CD4-positive, alpha-beta T cell (primary cell): ENCODE data around the gene IFITM5. TPM values are rescaled to one million over a fixed set of nuclear protein-coding genes. Genes with fewer than 3 reads are reported as not detected.

Experiments
- ATAC-seq: fragments of 200-7000 bp; cut with Tn5 transposase; one replicate; pipeline ENCODE4 v1.10.0; 2022; ENCODE audit warnings: mild to moderate bottlenecking; ENCODE audit not compliant: poor library complexity
- CTCF ChIA-PET: fragments of 350-600 bp; sonication (Branson Sonifier 250); formaldehyde crosslinking; loops from one replicate; lab custom pipeline; 2021; ENCODE audit warnings: antibody characterized with exemption, inconsistent platforms; lab: Charles Lee
- POLR2A ChIA-PET: fragments of 350-600 bp; sonication (Branson Sonifier 250); formaldehyde crosslinking; loops from one replicate; lab custom pipeline; 2021; ENCODE audit warnings: antibody characterized with exemption, inconsistent platforms; lab: Charles Lee
- DNase-seq, 14 experiments: peaks; one replicate each; pipeline ENCODE4 v3.0.0-alpha.2; 2013 to 2020; ENCODE audit warnings: mixed read lengths in 2 of 14
- H3K27ac ChIP-seq, 2 donors: one replicate each; pipeline versions ENCODE4 v1.5.1 to v1.7.0; 2013; ENCODE audit warnings: low read length in 2 of 2, low read depth in 1 of 2, mild to moderate bottlenecking in 1 of 2
- H3K27me3 ChIP-seq, 2 experiments: 1 replicate in 1 of 2; 2 replicates in 1 of 2; pipeline versions ENCODE4 v1.6.1 to v1.7.0; 2013; ENCODE audit warnings: low read length in 2 of 2, control low read depth in 1 of 2, mild to moderate bottlenecking in 1 of 2, moderate library complexity in 1 of 2; ENCODE audit not compliant: insufficient read depth in 2 of 2, control insufficient read depth in 1 of 2
- H3K36me3 ChIP-seq: one replicate; pipeline ENCODE4 v1.6.1; 2013; ENCODE audit warnings: low read length, control low read depth; ENCODE audit not compliant: insufficient read depth
- H3K4me1 ChIP-seq: one replicate; pipeline ENCODE4 v1.6.1; 2013; ENCODE audit warnings: low read length, control low read depth; ENCODE audit not compliant: insufficient read depth
- H3K4me3 ChIP-seq: one replicate; pipeline ENCODE4 v1.5.1; 2013; ENCODE audit warnings: mild to moderate bottlenecking, low read length, moderate library complexity
- H3K9me3 ChIP-seq, 2 experiments: 1 replicate in 1 of 2; 2 replicates in 1 of 2; pipeline versions ENCODE4 v1.6.1 to v1.7.0; 2013; ENCODE audit warnings: low read length in 2 of 2, mild to moderate bottlenecking in 2 of 2, control low read depth in 1 of 2, moderate library complexity in 1 of 2; ENCODE audit not compliant: control insufficient read depth in 1 of 2, insufficient read depth in 1 of 2
- H3K27ac Mint-ChIP-seq: one replicate; pipeline ENCODE4 v1.8.0; 2020; ENCODE audit warnings: mixed read lengths
- H3K27me3 Mint-ChIP-seq: one replicate; pipeline ENCODE4 v1.8.0; 2021; ENCODE audit warnings: mixed read lengths
- H3K36me3 Mint-ChIP-seq: one replicate; pipeline ENCODE4 v1.8.0; 2021; ENCODE audit warnings: low read depth, mixed read lengths
- H3K4me1 Mint-ChIP-seq: one replicate; pipeline ENCODE4 v1.8.0; 2021; ENCODE audit warnings: low read depth, mixed read lengths
- H3K4me3 Mint-ChIP-seq: one replicate; pipeline ENCODE4 v1.8.0; 2020; ENCODE audit warnings: mild to moderate bottlenecking, mixed read lengths
- H3K9me3 Mint-ChIP-seq: one replicate; pipeline ENCODE4 v1.8.0; 2020; ENCODE audit warnings: mixed read lengths
- CTCF ChIP-seq: fragments of 200-600 bp; IDR thresholded peaks from one replicate; pipeline ENCODE4 v1.8.0; 2022; ENCODE audit warnings: antibody characterized with exemption, mild to moderate bottlenecking
- intact Hi-C, 2 experiments: fragments of 100-400 bp; cut with DNase I in 1 of 2; cut with micrococcal nuclease in 1 of 2; formaldehyde crosslinking; loops; one replicate each; pipeline versions ENCODE4 v1.15.1 to v1.9.0; 2023 to 2025; cut with DNase I, micrococcal nuclease
- total RNA-seq, 174 experiments: library from RNA in 2 of 174; stranded (reverse) in 2 of 174; gene quantifications; one replicate each; pipeline ENCODE4 v1.2.3 and lab custom pipeline; 2021 to 2026

The IFITM5 gene
- total RNA-seq, 2 experiments from 2014 or later = not detected

- peaks cover 3% of the 10 kb centered on the region for H3K36me3 Mint-ChIP-seq
- POLR2A ChIA-PET = interaction anchor here (1.0 to 8.2 kb wide), 16 partner anchors 12 to 240 kb away, joined by 3 to 185 read pairs (median 13); partner anchors contain the start of genes BET1L, IFITM2, NLRP6 and PGGHG
- H3K9me3 Mint-ChIP-seq = no peaks in the 10 kb centered on the region
- peak overlapping the region; percentile 94 for H3K27ac Mint-ChIP-seq
- peaks cover 0 to 5% of the 10 kb centered on the region in 2 experiments for H3K9me3 ChIP-seq
- no peaks in the 10 kb centered on the region for H3K27me3 ChIP-seq
- no peak overlapping the region for H3K4me3 ChIP-seq
- ATAC-seq (no peak), DNase-seq (peak in 2 of 14 experiments; percentile 52 to 72)
- peak overlapping the region; percentile 84 for H3K4me3 Mint-ChIP-seq
- CTCF ChIA-PET = interaction anchor here (0.6 to 3.9 kb wide), 6 partner anchors 16 to 253 kb away, joined by 3 to 22 read pairs (median 3); no protein-coding TSS in a partner anchor
- intact Hi-C loops = loop anchor here (1.0 to 5.0 kb wide), 3 partner anchors 29 to 60 kb away; partner anchors contain the start of genes BET1L (in 1 of the 2), IFITM2 (in 1 of the 2) and RIC8A (in 1 of the 2)
- H3K27me3 Mint-ChIP-seq = no peaks in the 10 kb centered on the region
- H3K27ac ChIP-seq = peak overlapping the region in 1 of 2 donors; percentile 46
- TF ChIP-seq CTCF = no peak
- H3K36me3 ChIP-seq = no peaks in the 10 kb centered on the region
- peaks cover 34% of the 10 kb centered on the region for H3K4me1 ChIP-seq
- peaks cover 33% of the 10 kb centered on the region for H3K4me1 Mint-ChIP-seq
Measured at GRCh38 chr11:266676-267439, 32.5 kb downstream of the IFITM5 start.

- no peaks in the 10 kb centered on the region for H3K27me3 ChIP-seq
- no peak overlapping the region for H3K4me3 ChIP-seq
- no peaks in the 10 kb centered on the region for H3K36me3 ChIP-seq
- H3K27ac ChIP-seq = no peak overlapping the region
- TF ChIP-seq CTCF = no peak
- Mint-ChIP-seq H3K27ac (no peak overlapping the region), H3K9me3 (no peaks in the 10 kb centered on the region), H3K27me3 (no peaks in the 10 kb centered on the region), H3K4me1 (peaks cover 1% of the 10 kb centered on the region), H3K36me3 (no peaks in the 10 kb centered on the region), H3K4me3 (no peak overlapping the region)
- no peak for DNase-seq
- ChIA-PET POLR2A (no interaction called here), CTCF (interaction anchor here (1.5 kb wide), 1 partner anchor 11 kb away, joined by 8 read pairs; no protein-coding TSS in a partner anchor)
- no peaks in the 10 kb centered on the region for H3K4me1 ChIP-seq
- intact Hi-C loops = no loop called here
- ATAC-seq = no peak
- peaks cover 0 to 5% of the 10 kb centered on the region in 2 experiments for H3K9me3 ChIP-seq
Measured at GRCh38 chr11:261624-262023, 37.7 kb downstream of the IFITM5 start.

- Mint-ChIP-seq H3K27ac (no peak overlapping the region), H3K27me3 (no peaks in the 10 kb centered on the region), H3K9me3 (no peaks in the 10 kb centered on the region), H3K36me3 (no peaks in the 10 kb centered on the region), H3K4me3 (no peak overlapping the region), H3K4me1 (no peaks in the 10 kb centered on the region)
- no peaks in the 10 kb centered on the region for H3K27me3 ChIP-seq
- H3K4me1 ChIP-seq = no peaks in the 10 kb centered on the region
- intact Hi-C loops = no loop called here
- DNase-seq (no peak), ATAC-seq (no peak)
- CTCF ChIA-PET = no interaction called here
- no peak overlapping the region for H3K4me3 ChIP-seq
- TF ChIP-seq CTCF = no peak
- H3K27ac ChIP-seq = no peak overlapping the region
- H3K9me3 ChIP-seq = no peaks in the 10 kb centered on the region
- POLR2A ChIA-PET = no interaction called here
- H3K36me3 ChIP-seq = no peaks in the 10 kb centered on the region
Measured at GRCh38 chr11:259413-259812, 39.9 kb downstream of the IFITM5 start.
